ENCODE results near the gene TUNAR. TPM values are rescaled to one million over a fixed set of nuclear protein-coding genes. Genes with fewer than 3 reads are reported as not detected.
A peak's percentile ranks its signal among the peaks of the same experiment; 100 is the strongest.

Gene TUNAR
- total and polyA plus RNA-seq, 2 experiments from 2014 or later: 23.1 to 56.2 TPM

- TF ChIP-seq ZNF462 (CRISPR knock-in tag; IDR thresholded peaks at IDR 0.05): no peak
- TF ChIP-seq REST (IDR thresholded peaks at IDR 0.05; ENCODE audit: unreplicated experiment): no peak
These were observed 45.4 kb downstream of the TUNAR start (continued) for GRCh38 chr14:95922080-95922479.

- Histone ChIP-seq H3K9me2 (ENCODE audit: insufficient read depth) (peaks cover 28% of the 10 kb centered on the region; the same call in 1 of the 2 replicates), H3K4me3 (no peak overlapping the region), H4K20me1 (replicated peaks; ENCODE audit: insufficient read depth) (no peaks in the 10 kb centered on the region), H3K27ac (ENCODE audit: low read depth) (peak overlapping the region; percentile 48; the same call in 1 of the 2 replicates), H3K4me1 (ENCODE audit: insufficient read depth) (peaks cover 30% of the 10 kb centered on the region), H3F3A (replicated peaks; ENCODE audit: low read depth) (0 out of 2 replicates have a peak, but pooled peaks cover 4% of the 10 kb centered on the region), H3K4me2 (peak overlapping the region; percentile 51; the same call in 1 of the 2 replicates), H2AFZ (no peak overlapping the region), H3K79me2 (replicated peaks; ENCODE audit: insufficient read depth) (no peaks in the 10 kb centered on the region), H3K36me3 (ENCODE audit: insufficient read depth) (no peaks in the 10 kb centered on the region), H3K27me3 (ENCODE audit: insufficient read depth) (no peaks in the 10 kb centered on the region)
- Mint-ChIP-seq H3K36me3 (ENCODE audit: low read depth) (peaks cover 2% of the 10 kb centered on the region; the same call in 1 of the 3 replicates), H3K4me3 (no peak overlapping the region), H3K27me3 (ENCODE audit: insufficient read depth, low read depth, poor library complexity) (peaks cover 4% of the 10 kb centered on the region), H3K4me1 (peaks cover 29% of the 10 kb centered on the region), H3K27ac (no peak overlapping the region), H3K9me3 (no peaks in the 10 kb centered on the region)
- no peak for TF ChIP-seq CREB1 (CRISPR knock-in tag; IDR thresholded peaks at IDR 0.05; ENCODE audit: low read depth)
- no peak for TF ChIP-seq ETS1 (IDR thresholded peaks at IDR 0.05)
- no peak for TF ChIP-seq CTCF (conservative IDR thresholded peaks at IDR 0.05; ENCODE audit: low read depth in 2 of 2)
- TF ChIP-seq ZNF331 (CRISPR knock-in tag; IDR thresholded peaks at IDR 0.05; ENCODE audit: low read depth): no peak
- no peak for TF ChIP-seq NANOG (IDR thresholded peaks at IDR 0.05; ENCODE audit: borderline replicate concordance)
- no peak for TF ChIP-seq STAT1 (IDR thresholded peaks at IDR 0.05; ENCODE audit: unreplicated experiment)
- ATAC-seq: no peak
- DNase-seq (ENCODE audit: low spot score): no peak
These were observed 52.1 kb downstream of the TUNAR start for GRCh38 chr14:95928751-95929150.
